Activated CD4-positive, alpha-beta T cell treated with anti-CD3 and anti-CD28 coated beads for 4 hours (primary cell): ENCODE results near the gene NR1D2.
"Not testable (repeated sequence)": the region's sequence is repeated elsewhere in the genome, so short reads cannot be mapped to it uniquely, and the experiment has no call there.

Source experiments
- DNase-seq, 2 donors: peaks; one replicate each; pipeline ENCODE4 v3.0.0-alpha.2; 2020

The NR1D2 gene

DNA sequence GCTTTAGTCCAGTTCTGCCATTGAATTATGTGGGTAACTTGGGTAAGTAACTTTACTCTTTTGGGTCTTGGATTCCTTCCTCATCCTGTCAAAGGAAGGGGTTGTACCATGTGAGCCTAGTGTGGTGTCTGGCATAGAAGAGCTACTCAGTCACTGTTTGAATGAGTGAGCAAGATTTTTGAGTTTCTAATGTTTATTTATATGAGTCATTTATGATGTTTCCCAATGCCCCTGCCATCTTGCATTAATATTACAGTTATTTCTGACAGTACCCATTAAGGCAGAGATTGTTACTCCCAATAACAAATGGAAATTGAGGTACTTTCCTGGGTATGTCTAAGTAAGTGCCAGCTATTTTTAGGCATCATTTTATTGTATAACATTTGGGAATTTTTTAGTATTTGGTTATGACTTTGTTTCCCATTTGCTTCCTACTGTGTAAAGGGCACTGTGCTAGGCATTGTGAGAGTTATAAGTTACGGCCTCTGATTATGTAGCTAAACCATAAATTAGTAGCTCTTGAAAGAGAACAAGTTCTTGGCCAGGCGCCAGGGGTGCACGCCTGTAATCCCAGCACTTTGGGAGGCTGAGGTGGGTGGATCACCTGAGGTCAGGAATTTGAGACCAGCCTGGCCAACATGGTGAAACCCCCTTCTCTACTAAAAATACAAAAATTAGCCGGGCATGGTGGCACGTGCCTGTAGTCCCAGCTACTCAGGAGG lies 23.5 kb downstream of the NR1D2 start:
- DNase-seq = no peak

DNA sequence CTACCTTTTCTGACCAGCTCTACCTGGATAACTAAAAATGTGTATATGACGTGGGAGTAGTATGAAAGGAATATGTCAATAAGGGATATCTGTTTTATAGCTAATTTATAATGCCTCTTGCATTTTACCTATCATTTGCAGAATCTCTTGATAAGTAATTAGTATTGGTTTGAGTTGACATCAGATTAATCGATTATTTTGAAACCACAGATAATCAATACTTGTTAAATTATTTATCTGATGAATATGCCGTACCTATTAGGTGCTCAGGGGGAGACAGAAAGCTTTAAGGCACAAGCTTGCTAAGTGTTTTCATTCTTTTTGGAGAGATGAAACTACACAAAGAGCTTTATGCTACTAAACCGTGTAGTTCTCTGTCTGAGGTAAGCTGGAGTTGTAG lies 24.3 kb downstream of the NR1D2 start:
- DNase-seq = no peak

DNA sequence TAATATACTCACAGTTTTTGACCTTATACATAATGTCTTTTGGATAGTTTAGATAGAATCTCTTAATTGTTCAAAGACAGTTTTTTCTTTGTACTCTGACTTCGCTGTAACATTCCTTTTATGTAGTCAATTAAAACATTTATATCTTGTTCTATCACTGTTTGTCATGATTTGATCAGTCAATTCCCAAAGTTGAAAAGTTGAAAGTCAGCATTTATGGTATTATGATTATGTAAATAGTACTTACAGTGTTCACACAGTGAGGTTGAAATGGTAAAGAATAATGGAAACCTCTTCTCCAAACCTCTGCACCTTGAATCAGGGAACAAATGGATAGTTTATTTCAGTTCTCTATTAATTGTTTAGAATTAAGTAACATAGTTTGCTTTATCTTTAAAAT lies 26.6 kb downstream of the NR1D2 start:
- no peak for DNase-seq

DNA sequence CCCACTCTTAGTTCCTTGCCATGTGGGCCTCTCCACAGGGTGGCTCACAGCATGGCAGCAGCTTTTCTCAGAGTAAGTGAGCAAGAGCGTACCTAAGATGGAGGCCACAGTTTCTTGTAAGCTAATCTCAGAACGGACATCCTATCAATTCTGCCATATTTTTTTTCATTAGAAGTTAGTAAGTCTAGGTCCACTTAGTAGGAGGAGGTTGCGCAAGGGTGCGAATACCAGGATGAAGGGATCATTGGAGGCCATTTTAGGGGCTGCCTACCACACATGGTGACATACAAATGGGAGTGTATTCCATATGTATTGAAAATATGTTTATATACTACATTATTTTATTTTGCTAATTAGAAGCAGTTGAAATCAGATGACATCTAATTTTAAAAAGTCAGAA lies 31.5 kb downstream of the NR1D2 start:
- DNase-seq = no peak

DNA sequence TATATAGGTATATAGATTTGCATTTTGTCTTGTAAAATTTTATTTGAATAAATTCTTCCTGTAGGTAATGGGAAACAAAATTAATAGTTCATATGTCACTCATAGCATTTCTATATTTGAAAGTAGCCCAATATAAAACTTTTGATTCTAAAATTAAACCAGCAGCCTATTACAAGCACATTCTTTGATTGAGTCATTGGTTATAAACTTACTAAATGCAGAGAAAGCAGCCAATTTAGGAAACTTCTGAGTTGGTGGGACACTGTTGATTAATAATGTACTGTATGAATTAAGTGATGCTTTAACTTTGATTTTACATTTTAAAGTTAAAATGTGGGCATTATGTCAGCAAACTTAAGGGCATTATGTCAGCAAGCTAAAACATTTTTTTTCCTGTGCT lies 34.5 kb downstream of the NR1D2 start:
- no peak for DNase-seq

DNA sequence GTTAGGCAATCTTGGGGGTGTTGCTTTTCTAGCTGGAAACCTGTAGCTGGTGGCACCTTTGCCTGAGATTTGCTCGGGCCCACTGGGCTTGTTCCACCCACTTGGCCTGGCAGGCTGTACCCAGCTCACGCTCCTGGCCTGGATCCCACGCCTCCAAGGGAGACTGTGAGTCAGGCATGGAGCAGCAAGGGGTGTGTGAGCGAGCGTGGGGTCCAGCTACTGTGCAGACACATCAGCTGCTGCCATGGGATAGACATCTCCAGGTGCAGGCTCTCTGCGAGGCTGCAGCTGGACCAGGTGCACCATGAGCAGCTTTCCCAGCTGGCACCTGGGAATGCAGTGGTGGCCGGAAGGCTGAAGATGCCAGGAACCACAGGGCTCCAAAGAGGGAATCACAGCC lies 36.0 kb downstream of the NR1D2 start:
- no peak for DNase-seq

DNA sequence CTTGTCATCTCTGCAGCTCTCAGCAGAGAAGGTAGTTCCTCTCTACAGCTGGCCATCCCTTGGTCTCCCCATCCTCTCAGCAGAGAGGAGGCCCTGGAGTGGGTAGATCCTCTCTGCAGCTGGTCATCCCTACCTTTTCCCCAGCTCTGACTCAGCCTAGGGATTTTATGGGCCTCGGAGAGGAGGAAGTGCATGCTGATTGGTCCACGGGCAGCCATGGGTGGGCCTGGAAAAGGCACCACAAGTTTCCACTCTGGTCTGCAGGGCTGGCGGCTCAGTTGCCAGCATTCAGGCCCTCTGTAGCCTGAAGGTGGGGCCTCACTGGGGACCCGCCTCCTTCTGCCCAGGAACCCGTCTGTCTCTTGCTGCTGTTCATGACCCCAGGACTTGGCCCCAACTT lies 36.9 kb downstream of the NR1D2 start:
- DNase-seq = no peak

DNA sequence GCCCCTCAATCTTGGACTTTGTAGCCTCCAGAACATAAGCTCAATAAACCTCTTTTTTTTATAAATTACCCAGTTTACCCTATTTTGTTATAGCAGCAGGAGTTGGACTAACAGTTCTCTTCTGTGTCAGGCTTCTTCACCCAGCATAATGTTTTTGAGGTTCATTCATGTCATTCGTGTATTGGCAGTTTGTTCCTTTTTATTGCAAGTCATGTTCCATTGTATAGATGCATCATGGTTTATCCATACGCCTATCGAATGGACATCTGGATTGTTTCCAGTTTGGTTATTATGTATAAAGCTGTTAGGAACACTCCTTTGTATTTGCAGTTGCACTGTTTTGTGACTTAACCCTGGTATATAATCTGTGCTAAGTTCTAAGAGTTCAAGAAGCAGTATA lies 39.8 kb downstream of the NR1D2 start:
- no peak for DNase-seq

DNA sequence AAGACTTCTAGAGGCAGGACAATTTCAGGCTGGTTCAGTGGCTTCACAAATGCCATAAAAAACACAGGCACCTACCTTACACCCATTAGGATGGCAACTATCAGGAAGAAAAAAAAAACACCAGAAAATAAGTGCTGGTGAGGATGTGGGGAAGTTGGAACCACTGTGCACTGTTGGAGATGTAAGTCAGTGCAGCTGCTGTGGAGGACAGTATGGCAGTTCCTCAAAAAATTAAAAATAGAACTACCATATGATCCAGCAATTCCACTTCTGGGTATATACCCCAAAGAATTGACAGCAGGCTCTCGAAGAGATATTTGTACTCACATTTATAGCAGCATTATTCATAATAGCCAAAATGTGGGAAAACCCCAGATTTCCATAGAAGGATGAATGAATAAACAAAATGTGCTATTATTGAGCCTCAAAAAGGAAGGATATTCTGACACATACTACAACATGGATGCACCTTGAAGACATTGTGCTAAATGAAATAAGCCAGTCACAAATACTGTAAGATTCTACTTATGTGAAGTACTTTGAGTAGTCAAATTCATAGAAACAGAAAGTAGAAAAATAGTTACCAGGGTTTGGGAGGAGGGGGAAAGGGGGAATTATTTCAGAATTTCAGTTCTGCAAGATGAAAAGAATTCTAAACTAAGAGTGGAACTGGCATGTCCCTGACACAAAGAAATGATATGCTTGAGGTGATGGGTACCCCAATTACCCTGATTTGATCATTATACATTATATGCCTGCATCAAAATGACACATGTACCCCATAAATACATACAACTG lies 40.9 kb downstream of the NR1D2 start:
- no peak for DNase-seq

DNA sequence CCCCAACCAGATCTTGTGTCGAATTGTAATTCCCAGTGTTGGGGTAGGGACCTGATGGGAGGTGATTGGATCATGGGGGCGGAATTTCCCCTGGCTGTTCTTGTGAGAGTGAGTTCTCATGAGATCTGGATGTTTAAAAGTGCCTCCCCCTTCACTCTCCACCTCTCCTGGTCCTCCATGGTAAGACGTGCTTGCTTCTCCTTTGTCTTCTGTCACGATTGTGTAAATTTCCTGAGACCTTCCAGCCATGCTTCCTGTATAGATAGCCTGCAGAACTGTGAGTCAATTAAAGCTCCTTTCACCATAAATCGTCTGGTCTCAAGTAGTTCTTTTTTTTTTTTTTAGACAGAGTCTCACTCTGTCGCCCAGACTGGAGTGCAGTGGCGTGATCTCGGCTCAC lies 42.3 kb downstream of the NR1D2 start:
- DNase-seq = no peak

DNA sequence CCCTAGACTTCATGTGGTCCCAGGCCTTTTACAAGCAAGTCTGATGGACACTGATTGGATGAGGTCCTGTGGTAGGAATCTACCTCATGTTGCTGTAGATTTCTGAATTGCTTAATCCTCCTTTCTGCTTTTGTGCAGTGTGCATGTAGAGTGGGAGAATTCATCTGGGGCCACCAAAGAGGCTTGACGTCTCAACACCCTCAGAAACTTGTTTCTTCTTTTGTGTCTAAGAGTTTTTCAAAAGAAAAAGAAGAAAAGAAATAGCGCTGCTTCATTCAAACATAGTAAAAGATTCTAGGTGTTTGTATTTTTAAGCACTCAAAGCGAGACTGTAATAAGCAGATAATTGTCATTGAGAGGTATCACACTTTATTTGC lies 46.2 kb downstream of the NR1D2 start:
- no peak for DNase-seq

DNA sequence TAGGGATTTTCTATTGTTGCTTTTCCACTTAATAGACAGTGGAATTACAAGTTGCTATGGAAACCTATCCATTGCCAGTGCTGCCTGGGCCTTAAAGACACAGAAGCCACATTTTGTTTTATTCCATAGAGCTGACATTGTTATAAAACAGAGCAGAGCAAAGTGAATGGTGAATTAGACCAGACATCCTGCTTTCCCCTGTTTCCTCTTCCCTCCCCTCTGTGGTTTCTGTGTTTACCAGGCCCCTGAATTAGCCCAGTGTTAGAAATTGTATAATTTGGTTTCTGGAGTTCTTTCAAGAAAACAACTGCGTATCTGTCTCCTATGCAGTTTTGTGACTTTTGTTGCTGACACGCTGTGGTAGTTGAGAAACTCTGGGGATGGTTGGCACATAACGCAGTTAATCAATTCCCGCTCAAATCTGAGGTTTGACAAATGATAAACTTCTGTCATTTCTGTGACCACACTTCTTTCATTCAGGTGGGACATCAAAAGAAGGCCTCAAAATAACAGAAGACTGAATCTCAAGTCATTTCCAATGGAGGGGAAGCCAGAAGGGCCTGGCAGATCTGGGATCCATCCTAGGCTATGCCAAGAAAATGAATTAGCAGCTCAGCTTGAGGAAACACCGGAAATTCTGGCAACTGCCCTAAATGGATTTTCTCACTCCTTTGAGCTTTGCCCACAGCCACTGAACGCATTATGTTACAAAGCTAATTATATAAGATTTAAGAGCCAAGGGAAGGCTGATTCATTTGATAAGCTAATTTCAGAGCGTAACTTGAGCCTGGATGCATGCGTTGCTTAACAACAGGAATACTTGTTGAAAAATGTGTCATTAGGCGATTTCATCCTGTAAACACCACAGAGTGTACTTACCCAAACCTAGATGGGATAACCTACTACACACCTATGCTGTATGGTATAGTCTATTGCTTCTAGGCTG lies 46.9 kb downstream of the NR1D2 start:
- DNase-seq = no peak

DNA sequence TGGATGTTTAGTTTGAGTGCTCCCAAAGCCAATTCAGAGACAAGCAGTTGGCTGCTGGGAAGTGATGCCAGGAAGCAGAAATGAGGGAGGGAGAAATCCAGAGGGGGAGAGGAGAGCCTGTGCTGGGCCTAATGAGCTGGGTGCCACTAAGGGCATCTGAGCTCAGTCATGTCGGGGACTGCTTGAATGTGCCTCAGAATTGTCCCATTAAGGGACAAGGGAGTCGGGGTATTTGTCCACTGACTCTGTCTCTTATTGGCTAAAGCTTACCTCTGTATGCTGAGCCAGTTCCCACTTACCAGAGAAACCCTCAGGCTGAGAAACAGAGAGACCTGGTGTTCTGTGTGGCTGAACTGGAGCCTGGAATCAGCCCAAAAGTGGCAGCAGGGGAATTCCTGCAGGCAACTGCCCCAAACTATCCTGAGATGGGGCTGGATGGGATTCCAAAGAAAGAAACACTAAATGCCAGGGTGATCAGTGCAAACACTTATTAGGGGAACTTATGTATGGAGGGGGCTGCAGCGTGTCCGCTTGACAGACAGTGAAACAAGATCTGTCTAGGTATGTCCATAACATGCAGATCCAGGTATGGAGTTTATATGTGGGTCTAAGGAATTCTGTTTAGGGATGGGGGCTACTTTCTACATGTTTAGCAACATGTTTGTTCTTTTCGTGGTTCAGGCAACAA lies 48.6 kb downstream of the NR1D2 start:
- DNase-seq = no peak

DNA sequence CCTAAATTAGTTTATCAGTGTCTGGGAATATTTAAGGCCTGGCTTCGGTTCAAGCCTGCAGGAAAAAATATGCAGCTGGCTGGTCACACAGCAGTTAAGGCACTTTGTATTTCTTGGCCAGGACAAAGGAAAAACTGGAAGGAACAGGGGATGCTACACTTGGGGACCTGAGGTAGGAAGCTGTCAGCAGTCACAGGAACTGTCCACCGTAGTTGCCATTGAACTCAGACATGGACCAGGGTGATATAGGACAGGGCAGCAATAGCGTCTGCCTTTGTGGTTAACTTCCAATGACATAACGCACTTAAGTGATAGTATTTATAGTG lies 49.1 kb downstream of the NR1D2 start:
- no peak for DNase-seq

DNA sequence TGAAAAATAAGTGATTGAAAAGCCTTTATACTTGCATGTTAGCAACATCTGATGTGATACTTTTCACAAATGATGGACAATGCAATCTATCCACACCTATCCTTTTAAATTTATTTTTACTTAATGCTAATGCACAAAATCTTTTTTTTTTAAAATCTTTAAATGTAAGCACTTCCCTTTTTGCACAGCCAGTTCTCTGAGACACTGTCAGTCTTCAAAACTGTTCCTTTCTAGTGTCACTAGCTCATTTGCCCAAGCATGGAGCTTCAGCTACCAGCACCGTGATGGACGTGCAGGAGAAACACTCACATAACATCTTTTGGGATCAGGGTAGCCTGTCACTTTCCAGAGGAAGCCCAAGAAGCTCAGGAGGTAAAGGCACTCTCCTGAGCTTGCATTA lies 50.1 kb downstream of the NR1D2 start:
- DNase-seq = no peak

DNA sequence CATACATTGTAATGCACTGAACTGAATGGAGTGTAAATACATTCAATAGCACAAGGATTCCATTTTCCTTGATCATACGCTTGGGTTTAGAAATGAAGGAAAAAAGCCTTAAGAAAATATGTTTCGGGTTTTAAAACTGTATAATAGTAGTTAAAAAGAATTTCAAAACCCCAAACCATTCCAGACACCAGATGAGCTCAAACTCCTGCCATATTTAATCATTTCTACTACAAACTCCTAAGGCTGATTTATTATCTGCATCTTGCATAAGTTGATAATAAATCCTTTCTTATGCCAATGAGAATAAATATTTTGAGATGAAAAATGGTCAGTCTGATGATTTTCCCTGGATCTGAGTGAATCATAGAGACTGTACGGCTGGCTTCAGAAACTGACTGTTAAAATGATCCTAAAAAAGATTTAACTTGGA lies 51.0 kb downstream of the NR1D2 start:
- no peak for DNase-seq

DNA sequence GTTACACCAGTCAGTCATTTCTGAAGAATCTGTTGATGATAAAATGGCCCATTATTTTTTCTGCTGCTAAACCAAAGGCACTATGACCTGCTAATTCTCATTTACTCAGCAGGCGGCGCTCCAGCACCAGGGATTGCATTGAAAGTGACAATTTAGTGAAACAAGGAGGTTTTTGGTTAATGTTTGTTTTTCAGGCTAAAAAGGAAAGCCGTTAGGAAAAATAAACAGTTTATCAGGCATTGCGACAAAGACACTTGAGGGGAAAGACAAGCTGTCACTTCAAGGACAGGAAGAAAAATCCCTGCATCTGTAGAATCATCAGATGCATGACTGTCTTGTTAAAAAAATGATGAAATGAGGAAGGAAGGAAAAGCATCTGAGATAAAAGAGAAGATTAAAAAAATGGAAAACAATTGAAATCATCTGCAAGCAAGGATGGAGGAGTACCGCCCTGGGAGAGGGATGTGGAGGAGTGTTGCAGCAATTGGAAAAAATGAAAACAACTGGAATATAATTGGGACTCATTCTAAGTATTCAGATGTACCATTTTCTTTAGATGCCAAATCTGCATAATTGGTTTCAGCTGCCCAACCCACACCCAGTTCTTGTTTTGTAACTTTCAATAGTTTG lies 54.0 kb downstream of the NR1D2 start:
- DNase-seq = peak; percentile 18 to 53

DNA sequence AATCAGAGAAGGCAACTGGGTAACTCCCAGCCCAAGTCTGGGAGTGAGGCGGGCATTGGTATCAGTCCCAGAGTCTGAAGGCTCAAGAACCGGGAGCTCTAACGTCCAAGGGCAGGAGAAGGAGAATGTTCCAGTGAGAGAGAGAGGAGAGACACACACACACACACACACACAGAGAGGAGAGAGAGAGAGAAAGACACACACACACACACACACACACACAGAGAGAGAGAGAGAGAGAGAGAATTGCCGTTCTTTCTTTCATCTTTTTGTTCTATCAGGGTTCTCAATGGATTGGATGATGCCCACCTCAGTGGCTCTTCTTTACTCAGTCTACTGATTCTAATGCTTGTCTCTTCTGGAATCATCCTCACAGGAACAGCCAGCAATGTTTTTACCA lies 57.0 kb downstream of the NR1D2 start:
- no peak for DNase-seq

DNA sequence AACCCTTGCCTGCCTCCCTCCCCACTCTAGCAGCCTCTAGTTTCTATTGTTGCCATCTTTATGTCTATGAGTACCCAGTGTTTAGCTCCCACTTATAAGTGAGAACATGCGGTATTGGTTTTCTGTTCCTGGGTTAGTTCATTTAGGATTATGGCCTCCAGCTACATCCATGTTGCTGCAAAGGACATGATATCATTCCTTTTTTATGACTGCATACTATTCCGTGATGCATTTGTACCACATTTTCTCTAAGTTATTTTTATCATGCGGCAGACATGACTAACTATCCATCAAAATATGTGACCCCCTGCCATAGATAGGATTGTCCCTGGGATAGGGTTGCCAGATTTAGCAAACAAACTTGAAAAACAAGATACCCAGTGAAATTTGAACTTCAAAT lies 58.4 kb downstream of the NR1D2 start:
- DNase-seq = no peak

DNA sequence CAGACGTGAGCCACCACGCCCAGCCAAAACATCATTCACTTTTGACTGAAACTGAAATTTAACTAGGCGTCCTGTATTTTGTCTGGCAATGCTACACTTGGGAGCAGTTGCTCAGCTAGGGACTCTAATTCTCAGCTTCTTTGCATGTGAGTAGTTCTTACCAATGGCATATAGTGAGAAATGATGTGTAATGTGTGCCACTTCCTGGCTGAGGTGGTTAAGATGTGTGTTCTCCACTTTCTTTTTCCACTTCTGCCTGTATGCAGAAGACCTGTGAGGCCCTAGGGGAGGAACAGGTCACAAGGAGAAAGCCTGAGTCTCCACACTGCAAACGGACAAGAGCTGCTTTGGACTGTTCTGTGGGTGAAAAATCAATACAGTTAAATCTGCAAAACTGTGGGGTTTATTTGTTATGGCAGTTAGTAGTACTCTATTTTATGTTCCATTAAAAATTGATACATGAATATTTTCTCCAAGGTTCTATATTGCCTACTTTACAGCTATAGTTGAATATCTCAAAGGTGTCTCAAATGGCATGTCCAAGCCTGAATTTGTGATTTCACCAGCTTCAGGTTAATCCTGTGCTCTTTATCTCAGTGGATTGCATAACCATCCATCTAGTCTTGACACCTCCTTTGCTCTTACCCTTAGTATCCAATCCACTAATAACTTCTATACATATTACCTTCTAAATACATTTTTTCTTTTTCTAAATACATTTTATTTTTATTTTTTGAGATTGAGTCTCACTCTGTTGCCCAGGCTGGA lies 59.3 kb downstream of the NR1D2 start:
- no peak for DNase-seq

DNA sequence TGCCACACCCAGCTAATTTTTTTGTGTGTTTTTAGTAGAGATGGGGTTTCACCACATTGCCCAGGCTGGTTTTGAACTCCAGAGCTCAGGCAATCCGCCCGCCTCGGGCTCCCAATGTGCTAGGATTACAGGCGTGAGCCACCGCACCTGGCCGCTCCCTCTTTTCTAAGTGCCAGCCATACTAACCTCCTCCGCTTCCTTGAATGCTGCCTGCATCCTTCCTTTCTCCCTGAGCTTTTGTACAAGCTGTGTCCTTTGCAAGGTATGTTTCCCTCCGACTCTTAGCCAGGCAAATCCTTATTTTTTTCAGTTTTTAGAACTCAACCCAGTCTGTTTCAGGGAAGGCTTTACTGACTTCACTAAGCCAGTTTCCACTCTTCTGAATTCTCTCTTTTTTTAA lies 60.6 kb downstream of the NR1D2 start:
- no peak for DNase-seq

DNA sequence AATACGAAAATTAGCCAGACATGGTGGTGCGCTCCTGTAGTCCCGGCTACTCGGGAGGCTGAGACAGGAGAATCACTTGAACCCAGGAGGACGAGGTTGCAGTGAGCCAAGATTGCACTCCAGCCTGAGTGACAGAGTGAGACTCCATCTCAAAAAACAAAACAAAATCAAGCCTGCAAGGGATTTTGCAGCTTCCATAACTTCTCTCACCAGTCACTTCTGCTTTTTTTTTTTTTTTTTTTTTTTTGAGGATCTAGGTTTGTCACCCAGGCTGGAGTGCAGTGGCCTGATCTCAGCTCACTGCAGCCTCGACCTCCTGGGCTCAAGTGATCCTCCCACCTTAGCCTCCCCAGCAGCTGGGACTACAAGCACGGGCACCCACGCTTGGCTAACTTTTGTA lies 65.7 kb downstream of the NR1D2 start:
- DNase-seq = not testable (repeated sequence)
